ENCODE measurements around the gene GDAP2.

DNA sequence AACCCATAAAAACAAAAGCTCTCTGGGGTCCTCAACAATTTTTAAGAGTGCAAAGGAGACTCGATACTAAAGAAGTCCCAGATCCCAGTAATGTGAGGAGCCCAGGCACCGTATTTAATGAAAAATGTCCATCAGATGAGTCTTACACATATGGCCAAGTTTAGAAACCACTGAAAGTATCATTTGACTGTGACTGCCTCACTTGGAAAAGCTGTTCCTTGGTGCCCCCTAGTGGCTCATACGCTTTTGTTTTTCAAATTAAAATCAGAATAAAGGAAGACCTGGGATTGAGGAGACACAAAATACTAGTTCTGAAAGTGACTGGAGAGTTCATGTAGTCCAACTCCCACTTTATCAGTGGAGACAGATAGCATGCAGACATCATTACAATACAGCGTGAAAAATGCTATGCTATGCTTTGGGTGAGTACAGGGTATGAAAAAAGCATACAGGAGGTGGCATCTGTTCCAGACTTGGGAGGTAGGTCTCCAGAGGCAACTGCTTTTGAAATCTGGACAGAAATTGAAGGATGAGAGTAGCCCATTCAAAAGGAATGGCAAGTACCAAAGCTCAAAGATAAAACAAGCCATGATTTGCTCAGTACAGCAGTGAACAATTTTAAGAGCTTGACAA is 33.8 kb downstream of the GDAP2 start:
- TF ChIP-seq, protein P1, sequence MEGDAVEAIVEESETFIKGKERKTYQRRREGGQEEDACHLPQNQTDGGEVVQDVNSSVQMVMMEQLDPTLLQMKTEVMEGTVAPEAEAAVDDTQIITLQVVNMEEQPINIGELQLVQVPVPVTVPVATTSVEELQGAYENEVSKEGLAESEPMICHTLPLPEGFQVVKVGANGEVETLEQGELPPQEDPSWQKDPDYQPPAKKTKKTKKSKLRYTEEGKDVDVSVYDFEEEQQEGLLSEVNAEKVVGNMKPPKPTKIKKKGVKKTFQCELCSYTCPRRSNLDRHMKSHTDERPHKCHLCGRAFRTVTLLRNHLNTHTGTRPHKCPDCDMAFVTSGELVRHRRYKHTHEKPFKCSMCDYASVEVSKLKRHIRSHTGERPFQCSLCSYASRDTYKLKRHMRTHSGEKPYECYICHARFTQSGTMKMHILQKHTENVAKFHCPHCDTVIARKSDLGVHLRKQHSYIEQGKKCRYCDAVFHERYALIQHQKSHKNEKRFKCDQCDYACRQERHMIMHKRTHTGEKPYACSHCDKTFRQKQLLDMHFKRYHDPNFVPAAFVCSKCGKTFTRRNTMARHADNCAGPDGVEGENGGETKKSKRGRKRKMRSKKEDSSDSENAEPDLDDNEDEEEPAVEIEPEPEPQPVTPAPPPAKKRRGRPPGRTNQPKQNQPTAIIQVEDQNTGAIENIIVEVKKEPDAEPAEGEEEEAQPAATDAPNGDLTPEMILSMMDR (IDR thresholded peaks at IDR 0.05; ENCODE audit: low read depth, low read length) = peak; percentile 60
- TF ChIP-seq POLR2A (IDR thresholded peaks at IDR 0.05; ENCODE audit: extremely low read depth, insufficient read length) = no peak
- TF ChIP-seq, protein P2, sequence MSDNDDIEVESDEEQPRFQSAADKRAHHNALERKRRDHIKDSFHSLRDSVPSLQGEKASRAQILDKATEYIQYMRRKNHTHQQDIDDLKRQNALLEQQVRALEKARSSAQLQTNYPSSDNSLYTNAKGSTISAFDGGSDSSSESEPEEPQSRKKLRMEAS (IDR thresholded peaks at IDR 0.05; ENCODE audit: low read depth, low read length) = 0 out of 2 replicates have a peak, but pooled peaks have one; percentile 16
- TF ChIP-seq MYC (IDR thresholded peaks at IDR 0.05; ENCODE audit: low read depth, low read length) = no peak

All from NB4 (cell line).